DMS79 (cell line): Measurements from ENCODE around the gene OR10J5.
"Not testable (repeated sequence)": the region's sequence is repeated elsewhere in the genome, so short reads cannot be mapped to it uniquely, and the experiment has no call there.

ENCODE experiments used
- DNase-seq: peaks from one replicate; lab custom pipeline; 2025; lab: John Stamatoyannopoulos, UW

The OR10J5 gene, protein sequence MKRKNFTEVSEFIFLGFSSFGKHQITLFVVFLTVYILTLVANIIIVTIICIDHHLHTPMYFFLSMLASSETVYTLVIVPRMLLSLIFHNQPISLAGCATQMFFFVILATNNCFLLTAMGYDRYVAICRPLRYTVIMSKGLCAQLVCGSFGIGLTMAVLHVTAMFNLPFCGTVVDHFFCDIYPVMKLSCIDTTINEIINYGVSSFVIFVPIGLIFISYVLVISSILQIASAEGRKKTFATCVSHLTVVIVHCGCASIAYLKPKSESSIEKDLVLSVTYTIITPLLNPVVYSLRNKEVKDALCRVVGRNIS

GRCh38 chr1:159535907-159536306, at the start of gene OR10J5:
TSS of gene OR10J5 (minus strand) at chr1:159536007. CDS start at chr1:159536007, 0 bp downstream.
- DNase-seq = no peak

- no peak for DNase-seq
Observed at GRCh38 chr1:159584536-159584935, 48.7 kb upstream of the OR10J5 start.

- DNase-seq = no peak
Observed at GRCh38 chr1:159581422-159581821, 45.6 kb upstream of the OR10J5 start.

- DNase-seq = no peak
Observed at GRCh38 chr1:159580340-159580739, 44.5 kb upstream of the OR10J5 start.

- no peak for DNase-seq
Observed at GRCh38 chr1:159577446-159577845, 41.6 kb upstream of the OR10J5 start.

DNA sequence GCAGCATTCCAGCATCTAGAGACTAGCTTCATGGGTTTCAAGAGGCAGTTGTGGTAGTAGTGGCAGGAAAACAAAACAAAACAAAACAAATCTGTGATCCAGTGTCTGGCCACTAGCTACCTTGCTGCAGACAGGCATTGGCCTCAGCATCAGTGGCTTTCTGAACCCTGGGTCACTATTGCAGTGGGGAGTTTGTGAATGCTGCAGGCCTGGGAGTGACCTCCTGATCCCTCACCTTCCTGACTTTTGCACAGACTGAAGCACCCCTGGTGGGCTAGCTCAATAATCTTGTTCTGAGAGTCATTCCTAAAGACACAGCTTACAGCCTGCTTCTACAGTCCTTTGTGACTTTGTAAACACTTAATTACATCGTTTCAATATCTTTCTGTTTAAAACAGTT, 26.9 kb upstream of the OR10J5 start:
- DNase-seq = no peak

- no peak for DNase-seq
Observed at GRCh38 chr1:159561497-159561896, 25.7 kb upstream of the OR10J5 start.

GRCh38 chr1:159560599-159560998, 24.8 kb upstream of the OR10J5 start:
- DNase-seq = no peak

DNA sequence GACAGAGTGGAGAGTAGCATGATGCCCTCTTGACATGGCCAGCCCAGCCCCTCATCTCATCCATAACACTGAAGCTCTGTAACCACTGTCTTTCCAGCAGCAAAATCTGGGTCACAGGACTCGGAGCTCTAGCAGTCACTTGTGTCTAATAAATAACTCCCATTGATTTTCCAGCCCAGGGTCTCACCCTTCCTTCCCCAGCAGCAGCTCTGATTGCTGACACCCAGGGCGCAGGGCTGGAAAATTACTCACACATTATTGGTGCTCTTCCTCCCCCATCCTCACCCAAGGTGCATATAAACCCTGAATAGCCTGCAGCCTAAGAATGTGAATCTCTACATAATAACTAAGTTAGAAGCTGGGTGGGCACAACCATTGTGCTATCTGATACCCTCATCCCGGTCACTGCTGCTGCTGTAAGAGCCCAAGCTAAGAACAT, 21.1 kb upstream of the OR10J5 start:
- DNase-seq = no peak

DNA sequence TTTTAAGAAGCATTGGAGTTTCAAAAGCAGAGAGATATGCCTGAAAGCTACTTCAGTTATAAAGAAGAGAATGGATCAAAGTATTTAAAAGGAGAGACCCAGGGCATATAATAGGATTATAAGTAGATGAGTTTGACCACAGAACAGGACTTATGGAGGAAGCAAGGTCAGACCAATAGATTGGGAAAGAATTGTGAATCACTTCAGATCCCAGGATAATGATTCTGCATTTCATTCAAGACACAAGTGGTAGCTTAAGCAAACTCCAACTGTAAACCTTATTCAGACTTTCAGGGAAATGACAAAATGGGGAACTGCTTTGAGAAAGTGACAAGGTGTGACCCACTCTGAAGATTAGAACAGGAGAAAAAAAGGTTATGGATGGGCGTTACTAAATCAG, 18.9 kb upstream of the OR10J5 start:
- DNase-seq = no peak

GRCh38 chr1:159554261-159554660, 18.5 kb upstream of the OR10J5 start:
- DNase-seq = no peak

GRCh38 chr1:159548126-159548525, 12.3 kb upstream of the OR10J5 start:
- DNase-seq = no peak

GRCh38 chr1:159532922-159533321, 2.9 kb downstream of the OR10J5 start:
- no peak for DNase-seq

- DNase-seq = not testable (repeated sequence)
Observed at GRCh38 chr1:159524792-159525191, 11.0 kb downstream of the OR10J5 start.

DNA sequence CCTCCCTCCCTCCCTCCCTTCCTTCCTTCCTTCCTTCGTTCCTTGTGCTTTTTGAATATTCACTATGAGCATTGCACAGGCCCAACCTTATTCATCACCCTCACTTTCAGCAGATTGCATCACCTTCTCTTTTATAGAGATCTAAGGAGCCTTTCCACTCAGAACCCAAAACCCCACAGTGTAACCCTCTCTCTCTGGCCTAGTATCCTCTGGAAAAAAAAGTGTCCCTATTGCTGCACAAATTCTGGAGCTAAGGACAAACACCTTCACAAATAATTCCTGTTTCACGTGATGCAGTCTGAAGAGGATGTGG, 25.6 kb downstream of the OR10J5 start:
- DNase-seq = no peak

DNA sequence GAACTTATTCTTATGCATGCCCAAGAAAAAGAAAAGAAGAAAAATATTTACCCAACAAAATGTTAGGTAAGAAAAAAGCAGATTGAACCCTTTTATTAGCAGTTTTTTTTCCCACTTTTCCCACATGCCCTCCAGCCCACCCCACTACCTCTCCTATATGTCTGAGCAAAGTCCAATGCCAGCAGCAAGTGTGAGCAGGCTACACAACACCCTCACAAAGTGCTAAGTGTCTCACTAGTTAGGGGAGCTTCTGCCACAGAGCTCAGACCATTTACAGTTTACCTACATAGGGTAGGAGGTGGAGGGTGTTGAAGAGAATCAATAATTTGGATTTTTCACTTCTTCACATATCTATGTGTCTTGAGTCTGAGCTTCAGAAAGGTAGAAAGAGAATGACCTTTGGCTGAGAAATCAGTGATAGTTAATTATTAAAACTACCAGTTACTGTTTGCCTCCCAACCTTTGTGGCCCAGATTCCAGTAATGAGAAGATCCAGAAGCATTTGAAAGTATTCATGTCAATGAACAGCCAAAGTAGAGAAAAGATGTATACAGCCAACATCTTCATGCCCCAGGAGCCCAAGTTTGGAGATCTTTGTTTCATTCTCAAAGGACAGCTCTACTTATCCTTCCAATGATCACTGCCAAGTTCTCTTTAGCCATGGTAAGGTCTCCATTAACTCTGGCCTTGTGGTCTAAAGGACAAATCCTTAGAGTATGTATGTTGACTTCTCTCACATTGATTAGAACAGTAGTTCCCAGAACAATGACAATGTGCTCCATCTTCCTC, 26.2 kb downstream of the OR10J5 start:
- DNase-seq = no peak

DNA sequence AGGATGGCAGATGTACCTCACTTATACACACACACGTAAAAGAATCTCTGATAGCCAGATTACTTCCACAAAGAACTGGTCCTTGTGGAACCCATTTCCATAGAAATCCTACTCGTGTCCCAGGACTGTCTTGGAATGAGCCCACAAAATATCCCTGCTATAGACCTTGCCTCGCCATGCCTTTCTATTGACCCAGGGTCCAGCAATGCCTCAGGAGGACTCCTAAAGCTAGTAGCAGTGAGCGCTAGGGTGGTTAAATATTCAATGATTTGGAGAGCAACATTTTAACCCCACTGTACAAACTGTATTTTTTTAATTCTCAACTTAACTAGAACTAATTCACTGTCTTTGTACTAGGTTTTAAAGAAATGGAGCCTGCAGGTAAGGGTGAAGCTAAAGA, 26.9 kb downstream of the OR10J5 start:
- DNase-seq = no peak

GRCh38 chr1:159505676-159506075, 30.1 kb downstream of the OR10J5 start:
- no peak for DNase-seq

- DNase-seq = no peak
Observed at GRCh38 chr1:159501082-159501481, 34.7 kb downstream of the OR10J5 start.

DNA sequence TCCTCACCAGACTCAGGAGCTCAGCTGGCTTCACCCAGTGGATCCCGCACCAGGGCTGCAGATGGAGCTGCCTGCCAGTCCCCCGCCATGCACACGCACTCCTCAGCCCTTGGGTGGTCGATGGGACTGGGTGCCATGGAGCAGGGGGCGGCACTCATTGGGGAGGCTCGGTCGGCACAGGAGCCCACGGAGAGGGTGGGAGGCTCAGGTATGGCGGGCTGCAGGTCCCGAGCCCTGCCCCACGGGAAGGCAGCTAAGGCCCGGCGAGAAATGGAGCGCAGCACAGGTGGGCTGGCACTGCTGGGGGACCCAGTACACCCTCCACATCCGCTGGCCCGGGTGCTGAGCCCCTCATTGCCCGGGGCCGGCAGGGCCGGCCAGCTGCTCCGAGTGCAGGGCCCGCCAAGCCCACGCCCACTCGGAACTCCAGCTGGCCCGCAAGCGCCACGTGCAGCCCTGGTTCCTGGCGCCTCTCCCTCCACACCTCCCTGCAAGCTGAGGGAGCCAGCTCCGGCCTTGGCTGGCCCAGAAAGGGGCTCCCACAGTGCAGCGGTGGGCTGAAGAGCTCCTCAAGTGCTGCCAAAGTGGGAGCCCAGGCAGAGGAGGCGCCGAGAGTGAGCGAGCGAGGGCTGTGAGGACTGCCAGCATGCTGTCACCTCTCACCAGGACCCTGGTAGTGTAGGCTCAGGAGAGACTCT, 41.1 kb downstream of the OR10J5 start:
- not testable (repeated sequence) for DNase-seq

GRCh38 chr1:159493354-159493753, 42.5 kb downstream of the OR10J5 start:
- DNase-seq = no peak

DNA sequence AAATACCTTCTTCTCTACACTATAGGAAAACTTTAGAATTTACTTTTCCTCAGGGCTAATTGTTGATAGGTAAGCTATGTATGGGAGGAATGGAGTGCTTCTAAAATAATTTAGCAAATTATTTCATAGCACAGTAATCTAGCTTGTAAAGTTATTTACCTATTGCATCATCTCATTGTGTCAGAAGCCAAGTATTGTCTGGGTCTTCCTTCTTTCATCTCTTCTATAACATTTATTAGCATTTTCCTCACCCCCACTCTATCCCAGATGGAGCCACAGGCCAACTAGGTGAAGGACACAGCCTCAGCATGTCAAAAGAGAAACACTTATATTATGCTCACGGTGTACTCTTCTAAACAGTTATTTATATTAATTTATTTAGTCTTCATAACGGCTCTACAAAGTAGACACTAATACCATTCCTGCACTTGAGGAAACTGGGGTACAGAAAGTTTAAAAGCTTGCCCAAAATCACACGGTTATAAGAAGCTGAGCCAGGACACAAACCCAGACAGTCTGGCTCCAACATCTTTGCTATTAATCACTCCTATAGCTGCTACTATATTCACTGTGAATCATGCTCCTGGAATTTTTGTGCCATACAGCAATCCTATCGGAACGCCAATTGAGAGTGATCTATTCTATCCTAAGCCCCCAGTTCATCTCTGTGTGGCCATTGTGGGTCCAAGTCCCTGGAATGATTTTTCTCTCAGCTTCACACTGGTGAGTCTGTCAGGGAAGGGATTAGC, 43.1 kb downstream of the OR10J5 start:
- DNase-seq = no peak
